ENCODE measurements around the gene UHRF2. TPM values are rescaled to one million over a fixed set of nuclear protein-coding genes. Genes with fewer than 3 reads are reported as not detected.

The UHRF2 gene
- total RNA-seq, 2 experiments from 2014 or later, result 59.3 to 68.6 TPM

- ChIA-PET POLR2A (no interaction called here), CTCF (no interaction called here)
- Mint-ChIP-seq H3K36me3 (ENCODE audit: low read depth) (no peaks in the 10 kb centered on the region), H3K27me3 (ENCODE audit: low read depth) (no peaks in the 10 kb centered on the region), H3K4me3 (no peak overlapping the region), H3K27ac (no peak overlapping the region), H3K9me3 (ENCODE audit: insufficient read depth) (no peaks in the 10 kb centered on the region), H3K4me1 (ENCODE audit: low read depth) (no peaks in the 10 kb centered on the region)
- DNase-seq (no peak), ATAC-seq (no peak)
Observed at GRCh38 chr9:6549106-6549800, 136.3 kb downstream of the UHRF2 start.

DNA sequence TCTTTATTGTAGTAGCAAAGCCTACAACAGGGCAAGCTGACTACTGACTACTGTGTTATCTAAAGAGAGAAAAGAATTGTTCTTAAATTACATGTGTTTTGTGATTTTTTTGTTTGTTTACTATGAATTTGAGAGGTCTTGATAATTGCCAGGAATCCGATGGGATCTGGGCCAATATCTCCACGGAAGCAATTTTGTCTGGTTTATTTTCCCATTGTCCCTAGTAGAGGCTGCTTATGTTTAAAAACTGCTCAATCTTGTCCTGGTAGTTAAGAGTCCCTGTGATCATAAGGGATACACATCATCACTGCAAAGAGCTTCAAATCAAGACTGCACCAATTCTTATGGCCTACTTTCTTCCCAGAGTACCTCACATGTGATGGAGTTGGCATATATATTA is 138.1 kb downstream of the UHRF2 start:
- DNase-seq, result no peak
- ChIA-PET CTCF (no interaction called here), POLR2A (no interaction called here)
- Mint-ChIP-seq H3K4me3 (no peak overlapping the region), H3K36me3 (ENCODE audit: low read depth) (no peaks in the 10 kb centered on the region), H3K4me1 (ENCODE audit: low read depth) (no peaks in the 10 kb centered on the region), H3K27ac (no peak overlapping the region), H3K27me3 (ENCODE audit: low read depth) (no peaks in the 10 kb centered on the region), H3K9me3 (ENCODE audit: insufficient read depth) (no peaks in the 10 kb centered on the region)
- no peak for ATAC-seq

GRCh38 chr9:6552033-6552432 is 139.0 kb downstream of the UHRF2 start:
- ChIA-PET POLR2A (no interaction called here), CTCF (no interaction called here)
- Mint-ChIP-seq H3K36me3 (ENCODE audit: low read depth) (no peaks in the 10 kb centered on the region), H3K27me3 (ENCODE audit: low read depth) (no peaks in the 10 kb centered on the region), H3K4me1 (ENCODE audit: low read depth) (no peaks in the 10 kb centered on the region), H3K27ac (no peak overlapping the region), H3K4me3 (no peak overlapping the region), H3K9me3 (ENCODE audit: insufficient read depth) (no peaks in the 10 kb centered on the region)
- no peak for ATAC-seq
- DNase-seq, result no peak

GRCh38 chr9:6552498-6553121 is 139.6 kb downstream of the UHRF2 start:
- Mint-ChIP-seq H3K36me3 (ENCODE audit: low read depth) (no peaks in the 10 kb centered on the region), H3K9me3 (ENCODE audit: insufficient read depth) (no peaks in the 10 kb centered on the region), H3K27ac (no peak overlapping the region), H3K4me3 (no peak overlapping the region), H3K4me1 (ENCODE audit: low read depth) (no peaks in the 10 kb centered on the region), H3K27me3 (ENCODE audit: low read depth) (no peaks in the 10 kb centered on the region)
- ChIA-PET CTCF (no interaction called here), POLR2A (no interaction called here)
- no peak for ATAC-seq
- no peak for DNase-seq

GRCh38 chr9:6553866-6554265 is 140.9 kb downstream of the UHRF2 start:
- Mint-ChIP-seq H3K27ac (no peak overlapping the region), H3K27me3 (ENCODE audit: low read depth) (peaks cover 2% of the 10 kb centered on the region), H3K4me3 (no peak overlapping the region), H3K4me1 (ENCODE audit: low read depth) (no peaks in the 10 kb centered on the region), H3K36me3 (ENCODE audit: low read depth) (no peaks in the 10 kb centered on the region), H3K9me3 (ENCODE audit: insufficient read depth) (no peaks in the 10 kb centered on the region)
- POLR2A ChIA-PET, result no interaction called here
- CTCF ChIA-PET, result no interaction called here
- ATAC-seq (no peak), DNase-seq (no peak)

Other genes starting within 250 kb of the UHRF2 start
- not detected for gene IL33, start 197.4 kb upstream of the UHRF2 start, total RNA-seq
- not detected for gene TPD52L3, start 84.8 kb upstream of the UHRF2 start, total RNA-seq
- gene GLDC, start 232.5 kb downstream of the UHRF2 start, total RNA-seq, result under 1 TPM; 0.34 to 0.58 TPM

Measured in activated CD8-positive, alpha-beta T cell treated with anti-CD3 and anti-CD28 coated beads, Interleukin-2, amount 10 ng/mL, durations not matched to agents 7 days and 5 days (primary cell).